Parathyroid adenoma (tissue), 2 donors: Measurements from ENCODE around the gene AKAP8.
"Not testable (repeated sequence)": the region's sequence is repeated elsewhere in the genome, so short reads cannot be mapped to it uniquely, and the experiment has no call there.

ENCODE experiments used
- H2AFZ ChIP-seq: fragments of 300-600 bp; sonication (generic); one replicate; pipeline ENCODE4 v1.7.0; 2017; ENCODE audit warnings: antibody characterized with exemption, mild to moderate bottlenecking
- H3K27ac ChIP-seq: fragments of 300-600 bp; sonication (generic); one replicate; pipeline ENCODE4 v1.7.0; 2017
- H3K27me3 ChIP-seq: fragments of 300-600 bp; sonication (generic); one replicate; pipeline ENCODE4 v1.7.0; 2017; ENCODE audit warnings: low read length; ENCODE audit not compliant: control insufficient read depth, insufficient read depth
- H3K36me3 ChIP-seq: fragments of 300-600 bp; sonication (generic); one replicate; pipeline ENCODE4 v1.7.0; 2017; ENCODE audit warnings: low read length; ENCODE audit not compliant: control insufficient read depth, insufficient read depth
- H3K4me1 ChIP-seq: fragments of 300-600 bp; sonication (generic); one replicate; pipeline ENCODE4 v1.7.0; 2017; ENCODE audit warnings: control low read depth
- H3K4me2 ChIP-seq: fragments of 300-600 bp; sonication (generic); one replicate; pipeline ENCODE4 v1.7.0; 2017; ENCODE audit warnings: low read length
- H3K4me3 ChIP-seq: fragments of 300-600 bp; sonication (generic); one replicate; pipeline ENCODE4 v1.7.0; 2017; ENCODE audit warnings: low read depth, low read length
- H3K79me2 ChIP-seq: fragments of 300-600 bp; sonication (generic); one replicate; pipeline ENCODE4 v1.7.0; 2017; ENCODE audit warnings: control low read depth
- H3K9ac ChIP-seq: fragments of 300-600 bp; sonication (generic); one replicate; pipeline ENCODE4 v1.7.0; 2017; ENCODE audit warnings: mild to moderate bottlenecking
- H3K9me3 ChIP-seq: fragments of 300-600 bp; sonication (generic); one replicate; pipeline ENCODE4 v1.7.0; 2017; ENCODE audit warnings: low read length; ENCODE audit not compliant: control insufficient read depth
- CTCF ChIP-seq: fragments of 300-600 bp; sonication (generic); IDR thresholded peaks from one replicate; pipeline ENCODE4 v1.7.0; 2017; ENCODE audit warnings: antibody characterized with exemption, mild to moderate bottlenecking
- donor health status: primary hyperparathyroidism.

AKAP8 gene

DNA sequence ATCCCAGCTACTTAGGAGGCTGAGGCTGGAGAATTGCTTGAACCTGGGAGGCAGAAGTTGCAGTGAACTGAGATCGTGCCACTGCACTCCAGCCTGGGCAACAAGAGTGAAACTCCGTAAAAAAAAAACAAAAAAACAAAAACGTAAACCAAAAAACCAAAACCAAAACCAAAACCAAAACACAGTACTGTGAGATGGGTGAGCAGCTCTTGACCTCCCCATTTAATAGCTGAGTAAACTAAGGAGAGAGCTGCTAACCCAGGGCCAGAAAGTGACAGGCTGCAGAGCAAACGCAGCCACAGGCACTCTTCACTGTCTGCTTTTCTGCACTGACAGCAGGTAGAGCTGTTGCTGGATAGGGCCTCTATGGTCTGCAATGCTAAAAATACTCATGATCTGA is 19.6 kb downstream of the AKAP8 start:
- H2AFZ ChIP-seq, H3K4me3 ChIP-seq, H3K9ac ChIP-seq, H3K79me2 ChIP-seq, H3K36me3 ChIP-seq, H3K27ac ChIP-seq, H3K4me1 ChIP-seq, H3K9me3 ChIP-seq, H3K27me3 ChIP-seq, H3K4me2 ChIP-seq: not testable (repeated sequence)

DNA sequence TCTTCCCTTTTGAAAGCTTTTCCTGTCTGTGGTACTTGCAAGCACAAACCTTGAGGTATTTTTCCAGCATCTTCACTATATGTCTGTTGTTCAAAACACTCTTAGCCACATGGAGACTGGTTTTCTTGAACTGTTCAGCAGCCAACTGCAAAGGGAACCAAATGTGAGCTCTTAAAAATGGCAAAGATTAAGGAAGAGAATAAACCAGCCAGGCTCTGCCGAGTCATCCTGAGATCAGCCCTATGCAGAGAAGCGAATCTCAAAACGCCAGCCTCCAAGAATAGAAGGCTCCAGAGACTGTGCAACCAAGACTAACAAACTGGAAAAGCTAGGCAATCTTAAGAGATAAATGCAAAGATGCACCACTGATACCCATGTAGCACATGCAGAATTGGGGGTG is 20.7 kb downstream of the AKAP8 start:
- no peaks in the 10 kb centered on the region for H3K4me1 ChIP-seq
- H3K27ac ChIP-seq = no peak overlapping the region
- H2AFZ ChIP-seq = no peak overlapping the region
- H3K79me2 ChIP-seq = no peaks in the 10 kb centered on the region
- no peak for TF ChIP-seq CTCF
- no peak overlapping the region for H3K4me3 ChIP-seq
- no peaks in the 10 kb centered on the region for H3K9me3 ChIP-seq
- no peaks in the 10 kb centered on the region for H3K27me3 ChIP-seq
- no peaks in the 10 kb centered on the region for H3K36me3 ChIP-seq
- no peak overlapping the region for H3K9ac ChIP-seq
- H3K4me2 ChIP-seq = no peak overlapping the region

GRCh38 chr19:15357906-15358305 is 21.7 kb downstream of the AKAP8 start:
- no peak for TF ChIP-seq CTCF
- H3K9ac ChIP-seq = no peak overlapping the region
- no peaks in the 10 kb centered on the region for H3K79me2 ChIP-seq
- H3K27ac ChIP-seq = no peak overlapping the region
- no peak overlapping the region for H3K4me2 ChIP-seq
- H3K4me3 ChIP-seq = no peak overlapping the region
- H3K9me3 ChIP-seq = no peaks in the 10 kb centered on the region
- no peaks in the 10 kb centered on the region for H3K36me3 ChIP-seq
- H3K27me3 ChIP-seq = no peaks in the 10 kb centered on the region
- no peaks in the 10 kb centered on the region for H3K4me1 ChIP-seq
- no peak overlapping the region for H2AFZ ChIP-seq

DNA sequence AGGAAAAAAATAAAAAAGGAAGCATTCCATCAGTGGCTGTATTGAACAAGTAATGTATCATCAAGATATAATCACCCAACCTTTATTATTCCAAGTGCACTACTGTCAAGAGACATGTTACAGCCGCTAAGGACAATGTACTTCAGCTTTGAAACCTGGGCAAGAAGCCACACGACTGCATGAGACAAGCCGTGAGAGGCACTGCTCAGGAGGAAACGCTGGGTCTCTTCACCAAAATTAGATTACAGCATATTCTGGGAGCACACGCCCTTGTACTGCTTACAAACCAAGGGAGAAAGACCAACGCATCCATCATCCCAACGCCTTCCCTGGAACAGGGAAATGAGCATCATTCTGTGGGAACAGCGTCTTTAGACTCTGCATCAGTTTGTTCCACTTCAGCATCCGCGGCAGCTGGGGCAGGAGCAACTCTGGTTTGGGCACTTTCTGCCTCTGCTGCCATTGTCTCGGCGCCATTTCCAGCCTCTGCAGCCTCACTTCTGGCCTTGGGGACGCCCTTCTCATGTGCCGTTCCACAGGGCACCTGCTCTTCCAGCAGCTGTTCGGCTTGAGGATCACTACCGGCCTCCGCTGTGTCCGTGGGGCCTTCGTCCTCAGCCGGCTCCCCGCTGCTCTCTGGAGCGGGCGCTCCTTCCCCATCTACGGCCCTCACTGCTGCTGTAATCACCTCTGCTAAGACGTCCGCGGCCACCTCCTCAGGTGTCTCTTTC is 24.9 kb downstream of the AKAP8 start:
- peaks cover 2% of the 10 kb centered on the region for H3K79me2 ChIP-seq
- no peak for TF ChIP-seq CTCF
- no peak overlapping the region for H3K4me3 ChIP-seq
- no peak overlapping the region for H2AFZ ChIP-seq
- H3K9me3 ChIP-seq = no peaks in the 10 kb centered on the region
- H3K4me1 ChIP-seq = no peaks in the 10 kb centered on the region
- H3K27me3 ChIP-seq = no peaks in the 10 kb centered on the region
- H3K27ac ChIP-seq = no peak overlapping the region
- H3K4me2 ChIP-seq = no peak overlapping the region
- H3K36me3 ChIP-seq = no peaks in the 10 kb centered on the region
- H3K9ac ChIP-seq = no peak overlapping the region

DNA sequence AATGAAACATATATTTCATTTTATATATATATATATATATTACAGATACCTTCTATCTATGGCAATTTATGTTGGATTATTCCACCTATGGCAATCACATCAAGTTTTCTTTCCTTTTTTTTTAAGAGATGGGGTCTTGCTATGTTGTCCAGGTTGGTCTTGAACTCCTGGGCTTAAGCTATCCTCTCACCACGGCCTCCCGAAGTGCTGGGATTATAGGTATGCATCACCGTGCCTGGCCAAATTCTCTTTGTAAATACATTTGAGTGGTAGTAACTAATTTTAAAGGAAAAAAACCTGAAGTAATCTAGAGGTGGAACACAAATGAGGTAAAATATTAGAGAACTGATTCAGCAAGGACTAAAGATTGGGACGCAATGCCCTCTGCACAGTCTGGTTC is 25.7 kb downstream of the AKAP8 start:
- peaks cover 2% of the 10 kb centered on the region for H3K79me2 ChIP-seq
- H3K27ac ChIP-seq = no peak overlapping the region
- no peaks in the 10 kb centered on the region for H3K4me1 ChIP-seq
- no peak overlapping the region for H3K9ac ChIP-seq
- no peaks in the 10 kb centered on the region for H3K9me3 ChIP-seq
- no peak for TF ChIP-seq CTCF
- H2AFZ ChIP-seq = no peak overlapping the region
- no peaks in the 10 kb centered on the region for H3K36me3 ChIP-seq
- H3K27me3 ChIP-seq = no peaks in the 10 kb centered on the region
- H3K4me3 ChIP-seq = no peak overlapping the region
- no peak overlapping the region for H3K4me2 ChIP-seq

DNA sequence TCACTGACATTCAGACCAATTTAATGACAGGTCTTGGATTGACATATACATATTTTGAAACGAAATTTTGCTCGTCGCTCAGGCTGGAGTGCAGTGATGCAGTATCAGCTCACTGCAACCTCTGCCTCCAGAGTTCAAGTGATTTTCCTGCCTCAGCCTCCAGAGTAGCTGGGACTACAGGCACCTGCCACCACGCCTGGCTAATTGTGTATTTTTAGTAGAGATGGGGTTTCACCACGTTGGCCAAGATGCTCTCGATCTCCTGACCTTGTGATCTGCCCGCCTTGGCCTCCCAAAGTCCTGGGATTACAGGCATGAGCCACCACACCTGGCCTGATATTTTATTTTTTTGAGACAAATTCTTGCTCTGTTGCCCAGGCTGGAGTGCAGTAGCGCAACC is 27.1 kb downstream of the AKAP8 start:
- H3K9ac ChIP-seq, H3K4me1 ChIP-seq, H2AFZ ChIP-seq, H3K9me3 ChIP-seq, H3K27ac ChIP-seq, H3K79me2 ChIP-seq, H3K4me3 ChIP-seq, H3K27me3 ChIP-seq, H3K4me2 ChIP-seq, H3K36me3 ChIP-seq: not testable (repeated sequence)

DNA sequence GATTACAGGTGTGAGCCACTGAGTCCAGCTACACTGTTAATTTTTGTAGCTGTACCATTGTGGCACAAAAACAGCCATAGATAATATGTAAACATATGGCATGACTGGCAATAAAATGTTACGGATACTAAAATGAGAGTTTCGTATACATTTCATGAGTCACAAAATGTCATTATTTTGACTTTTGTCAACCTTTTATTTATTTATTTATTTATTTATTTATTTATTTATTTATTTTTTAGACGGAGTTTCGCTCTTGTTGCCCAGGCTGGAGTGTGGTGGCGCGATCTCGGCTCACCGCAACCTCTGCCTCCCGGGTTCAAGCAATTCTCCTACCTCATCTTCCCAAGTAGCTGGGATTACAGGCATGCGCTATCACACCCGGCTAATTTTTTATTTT is 38.3 kb downstream of the AKAP8 start:
- H3K27me3 ChIP-seq, H3K4me2 ChIP-seq, H3K4me3 ChIP-seq, H3K9ac ChIP-seq, H3K79me2 ChIP-seq, H3K4me1 ChIP-seq, H3K9me3 ChIP-seq, H3K36me3 ChIP-seq, H2AFZ ChIP-seq, H3K27ac ChIP-seq: not testable (repeated sequence)
